ENCODE data around the gene ZNF710. TPM values are rescaled to one million over a fixed set of nuclear protein-coding genes. Genes with fewer than 3 reads are reported as not detected.
"Not testable (repeated sequence)": the region's sequence is repeated elsewhere in the genome, so short reads cannot be mapped to it uniquely, and the experiment has no call there.

The ZNF710 gene
- total RNA-seq, 1 donor = 9.1 TPM

DNA sequence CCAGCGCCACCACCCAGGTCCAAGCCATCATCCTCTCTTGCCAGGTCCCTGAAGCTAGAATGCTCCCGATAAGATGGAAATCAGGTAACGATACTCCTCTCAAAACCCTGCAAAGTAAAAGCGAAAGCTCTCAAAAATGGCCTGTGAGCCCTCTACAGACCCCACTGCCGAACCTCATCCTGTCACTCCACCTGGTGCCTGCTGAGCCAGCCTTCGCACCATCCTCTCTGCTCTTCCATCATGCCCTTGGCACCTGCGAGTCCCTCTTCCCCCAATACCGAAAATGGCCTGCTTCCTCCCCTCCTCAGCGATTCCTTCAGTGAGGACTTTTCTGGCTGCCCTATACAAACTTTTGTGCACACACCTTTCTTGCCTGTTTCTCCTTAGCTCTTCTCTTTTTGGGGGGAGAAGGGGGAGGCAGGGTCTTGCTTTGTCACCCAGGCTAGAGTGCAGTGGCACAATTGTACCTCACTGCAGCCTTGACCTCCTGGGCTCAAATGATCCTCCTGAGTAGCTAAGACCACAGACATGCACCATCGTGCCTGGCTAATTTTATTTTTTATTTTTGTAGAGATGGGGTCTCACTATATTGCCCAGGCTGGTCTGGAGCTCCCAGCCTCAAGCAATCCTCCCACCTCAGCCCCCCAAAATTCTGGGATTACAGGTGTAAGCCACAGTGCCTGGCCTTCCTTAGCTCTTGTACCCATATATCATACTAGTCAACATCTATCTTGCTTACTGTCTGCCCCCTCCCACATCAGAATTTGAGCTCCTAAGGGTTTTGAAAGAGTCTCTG is 98.1 kb downstream of the ZNF710 start:
- H3K4me1 ChIP-seq (ENCODE audit: insufficient read depth, low read length) = peaks cover 72% of the 10 kb centered on the region
- H3K27me3 ChIP-seq (ENCODE audit: insufficient read depth, low read length) = no peaks in the 10 kb centered on the region
- H3K9me3 ChIP-seq (ENCODE audit: low read depth, low read length) = no peaks in the 10 kb centered on the region
- no peak overlapping the region for H3K4me3 ChIP-seq (ENCODE audit: low read length)

DNA sequence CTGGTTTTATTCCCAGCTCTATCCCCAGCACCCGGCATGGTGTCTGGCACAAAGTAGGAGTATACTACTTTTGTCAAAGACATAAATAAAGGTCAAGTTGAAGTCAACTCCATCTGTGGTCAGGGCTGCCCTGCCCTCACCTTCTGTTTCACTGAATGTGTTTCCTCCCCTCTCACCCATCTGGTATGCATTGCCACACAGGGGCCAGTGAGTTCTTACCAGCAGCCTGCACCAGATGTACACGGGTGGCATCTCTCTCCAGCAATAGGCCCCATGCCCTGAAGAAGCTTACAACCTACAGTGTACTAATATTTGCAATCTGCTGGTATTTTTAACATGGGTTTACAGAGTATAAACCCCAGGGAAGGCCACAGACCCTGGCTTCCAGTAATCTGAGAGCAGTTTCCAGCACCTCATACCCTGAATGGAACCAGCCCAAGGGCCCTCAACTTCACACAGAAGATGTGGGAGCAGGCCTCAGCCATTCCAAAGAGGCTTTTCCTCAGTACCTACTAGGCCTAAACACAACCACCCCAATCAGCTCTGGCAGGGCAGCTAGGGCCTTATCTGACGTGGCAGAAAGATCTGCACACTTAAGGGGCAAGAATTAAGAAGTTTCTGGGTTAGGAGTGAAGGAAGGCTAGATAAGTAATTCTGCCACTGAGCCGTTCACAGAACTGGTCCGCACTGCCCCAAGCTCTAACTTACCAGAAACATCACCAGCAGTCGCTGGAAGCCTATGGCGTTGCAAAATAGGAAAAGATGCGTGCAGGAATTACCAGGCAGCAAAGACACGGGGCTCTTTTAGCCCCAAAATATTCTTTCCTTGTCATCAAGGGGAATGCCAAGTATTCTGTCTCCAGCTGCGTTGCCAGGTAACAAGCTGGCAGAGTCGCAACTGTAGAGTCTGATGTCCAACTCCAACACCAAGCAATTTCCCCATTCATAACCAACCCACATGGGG is 99.0 kb downstream of the ZNF710 start:
- Histone ChIP-seq H3K9me3 (ENCODE audit: low read depth, low read length) (no peaks in the 10 kb centered on the region), H3K27me3 (ENCODE audit: insufficient read depth, low read length) (no peaks in the 10 kb centered on the region), H3K4me1 (ENCODE audit: insufficient read depth, low read length) (peaks cover 67% of the 10 kb centered on the region), H3K4me3 (ENCODE audit: low read length) (no peak overlapping the region)

DNA sequence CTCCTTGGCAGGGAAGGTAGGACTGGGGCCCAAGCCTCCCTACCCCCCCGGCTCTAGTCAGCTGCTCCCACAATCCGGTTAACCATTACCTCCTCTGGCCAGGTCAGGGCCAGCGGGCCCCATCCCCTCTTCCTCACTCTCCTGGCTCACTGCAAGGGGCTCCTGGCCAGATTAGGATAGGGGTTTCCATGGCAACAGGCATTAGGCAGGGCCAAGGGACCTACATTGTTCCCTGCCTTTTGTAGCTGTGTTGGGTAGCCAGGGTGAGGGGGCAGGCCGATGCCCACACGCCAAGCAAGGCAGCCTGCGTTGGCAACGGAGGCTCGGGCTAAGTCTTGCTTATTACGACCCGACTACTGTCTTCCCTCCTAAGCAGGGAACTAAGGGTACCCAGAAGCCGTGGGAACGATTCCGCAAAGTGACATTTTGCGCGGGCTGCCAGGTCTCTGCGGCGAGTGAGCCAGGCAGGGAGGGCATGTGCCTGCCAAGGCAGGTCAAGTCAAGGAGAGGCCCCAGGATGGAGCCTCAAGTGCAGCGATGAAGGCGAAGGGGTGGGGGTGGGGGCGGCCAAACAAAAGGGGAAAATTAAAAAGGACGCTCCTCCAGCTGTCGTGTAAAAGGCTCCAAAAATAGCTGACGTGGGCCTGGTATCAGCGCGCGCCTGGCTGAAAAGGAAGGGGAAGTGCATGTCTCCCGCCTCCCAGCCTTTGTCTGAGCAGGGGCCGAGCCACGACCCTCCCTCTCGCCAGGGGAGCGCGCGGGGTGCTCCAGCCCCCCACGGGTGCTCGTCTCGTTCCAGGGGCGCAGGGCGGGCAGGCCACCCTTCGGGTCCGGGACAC is 100.2 kb downstream of the ZNF710 start:
- Histone ChIP-seq H3K9me3 (ENCODE audit: low read depth, low read length) (no peaks in the 10 kb centered on the region), H3K27me3 (ENCODE audit: insufficient read depth, low read length) (no peaks in the 10 kb centered on the region), H3K4me1 (ENCODE audit: insufficient read depth, low read length) (peaks cover 55% of the 10 kb centered on the region), H3K4me3 (ENCODE audit: low read length) (peak overlapping the region; percentile 78)

DNA sequence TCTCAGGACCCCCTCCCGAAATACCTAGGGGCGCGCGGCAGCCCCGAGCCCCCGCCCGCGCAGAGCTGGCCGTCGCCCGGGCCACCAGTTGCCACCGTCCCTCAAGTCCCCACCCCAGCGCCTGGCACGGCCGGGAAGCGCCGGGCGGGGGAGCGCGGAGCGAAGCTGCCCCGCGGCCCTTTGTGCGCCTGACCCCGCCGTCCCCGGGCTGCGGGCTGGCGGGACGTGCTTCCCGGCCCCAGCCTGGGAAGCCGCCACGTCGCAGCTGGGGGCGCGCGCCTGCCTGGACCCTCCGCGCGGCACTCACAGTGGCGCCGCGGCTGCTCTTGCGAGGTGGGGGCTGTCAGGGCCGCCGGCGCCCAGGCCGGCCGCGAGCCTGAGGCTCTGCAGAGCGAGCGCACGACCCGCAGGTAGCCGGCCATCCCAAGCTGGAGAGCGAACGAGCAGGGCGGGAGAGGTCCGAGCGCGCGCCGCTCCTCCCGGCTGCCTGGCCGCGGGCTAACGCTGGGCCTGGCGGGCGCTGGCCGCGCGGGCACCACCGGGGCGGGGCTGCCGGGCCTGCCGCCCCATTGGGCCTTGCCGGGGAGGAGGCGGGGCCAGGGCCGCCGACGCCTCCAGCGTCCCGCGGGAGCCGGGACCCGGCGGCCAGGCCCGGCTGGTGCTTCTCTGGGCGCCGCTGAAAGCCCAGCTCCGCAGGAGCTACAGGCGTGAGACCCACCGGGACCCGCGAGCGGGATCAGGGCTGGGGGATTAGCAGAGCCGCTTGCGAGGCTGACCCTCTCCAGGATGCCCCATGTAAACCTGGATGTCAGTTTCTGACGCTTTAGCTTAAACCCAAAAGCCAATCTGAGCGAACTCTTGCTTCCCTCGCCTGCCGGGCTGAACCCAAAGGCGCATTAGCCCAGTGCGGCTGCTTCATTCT is 101.1 kb downstream of the ZNF710 start, which contains the start of gene IDH2:
Gene IDH2 (minus strand): TSS at position 500 of the 922 bp plus-strand sequence. CDS start 78 bp downstream, at position 422.
- peak within 1 kb of the TSS; percentile 78 for H3K4me3 ChIP-seq (ENCODE audit: low read length)
- no peaks in the 10 kb centered on the region for H3K27me3 ChIP-seq (ENCODE audit: insufficient read depth, low read length)
- peaks cover 50% of the 10 kb centered on the region for H3K4me1 ChIP-seq (ENCODE audit: insufficient read depth, low read length)
- H3K9me3 ChIP-seq (ENCODE audit: low read depth, low read length) = no peaks in the 10 kb centered on the region

DNA sequence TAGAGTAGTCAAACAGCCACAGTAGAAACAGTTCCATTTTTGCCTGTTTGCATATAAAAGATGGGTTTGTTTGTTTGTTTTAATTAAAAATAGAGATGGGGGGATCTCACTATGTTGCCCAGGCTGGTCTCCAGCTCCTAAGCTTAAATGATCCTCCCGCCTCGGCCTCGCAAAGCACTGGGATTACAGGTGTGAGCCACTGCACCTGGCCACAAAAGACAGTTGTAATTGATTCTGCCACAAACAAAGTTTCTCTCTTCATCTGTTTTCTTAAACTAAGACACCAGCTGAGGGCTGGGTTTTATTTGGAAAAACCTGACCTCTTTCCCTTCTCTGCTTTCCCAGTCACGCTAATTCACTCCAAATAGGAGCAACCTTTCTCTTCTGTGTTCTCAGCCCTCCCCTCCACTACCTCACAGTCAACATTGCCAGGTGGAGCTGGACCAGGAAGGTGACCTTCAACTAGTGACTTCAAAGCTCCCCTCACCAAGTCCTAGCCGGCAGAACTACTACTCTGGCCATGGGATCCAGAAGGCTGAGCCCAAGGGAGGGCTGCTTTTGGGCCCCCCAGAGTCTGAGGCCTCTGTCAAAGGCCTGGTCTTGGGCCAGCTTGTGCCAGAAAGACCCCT is 102.7 kb downstream of the ZNF710 start:
- H3K9me3 ChIP-seq (ENCODE audit: low read depth, low read length) = no peaks in the 10 kb centered on the region
- H3K27me3 ChIP-seq (ENCODE audit: insufficient read depth, low read length) = no peaks in the 10 kb centered on the region
- H3K4me1 ChIP-seq (ENCODE audit: insufficient read depth, low read length) = peaks cover 35% of the 10 kb centered on the region
- H3K4me3 ChIP-seq (ENCODE audit: low read length) = no peak overlapping the region

DNA sequence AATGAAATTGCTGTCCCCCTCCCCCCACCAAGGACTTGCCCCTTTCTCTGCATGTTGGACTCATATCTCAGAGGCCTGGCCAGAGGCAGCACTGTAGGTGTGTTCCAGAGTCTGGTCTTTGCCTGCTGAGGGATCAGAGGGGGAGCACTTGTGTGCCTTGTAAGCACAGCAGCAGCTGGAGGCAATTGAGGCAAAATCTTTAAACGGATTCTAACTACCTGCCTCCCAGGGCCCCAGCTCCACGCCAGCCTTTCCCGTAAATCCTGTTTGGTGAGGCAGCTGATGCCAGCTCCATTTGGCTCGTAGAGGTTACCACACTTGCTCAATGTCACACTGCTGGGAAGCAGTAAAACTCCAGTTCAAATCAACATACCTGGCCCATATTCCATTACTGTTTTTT is 103.4 kb downstream of the ZNF710 start:
- H3K9me3 ChIP-seq (ENCODE audit: low read depth, low read length) = no peaks in the 10 kb centered on the region
- H3K27me3 ChIP-seq (ENCODE audit: insufficient read depth, low read length) = no peaks in the 10 kb centered on the region
- H3K4me1 ChIP-seq (ENCODE audit: insufficient read depth, low read length) = peaks cover 27% of the 10 kb centered on the region
- H3K4me3 ChIP-seq (ENCODE audit: low read length) = no peak overlapping the region

DNA sequence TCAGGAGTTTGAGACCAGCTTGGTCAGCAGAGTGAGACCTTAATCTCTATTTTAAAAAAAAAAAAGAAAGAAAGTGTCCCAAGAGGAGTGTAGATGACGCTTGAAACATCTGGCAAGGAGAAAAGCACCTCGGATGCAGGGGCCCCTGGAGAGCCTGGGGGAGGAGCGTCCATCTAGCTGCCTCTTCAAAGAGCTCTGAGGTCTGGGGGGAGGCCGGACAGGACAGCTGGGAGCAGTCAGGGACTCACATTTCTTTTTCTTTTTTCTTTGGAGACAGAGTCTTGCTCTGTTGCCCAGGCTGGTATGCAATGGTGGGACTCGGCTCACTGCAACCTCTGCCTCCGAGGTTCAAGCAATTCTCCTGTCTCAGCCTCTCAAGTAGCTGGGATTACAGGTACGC is 104.4 kb downstream of the ZNF710 start:
- H3K4me3 ChIP-seq (ENCODE audit: low read length) = no peak overlapping the region
- H3K9me3 ChIP-seq (ENCODE audit: low read depth, low read length) = no peaks in the 10 kb centered on the region
- H3K27me3 ChIP-seq (ENCODE audit: insufficient read depth, low read length) = no peaks in the 10 kb centered on the region
- H3K4me1 ChIP-seq (ENCODE audit: insufficient read depth, low read length) = peaks cover 18% of the 10 kb centered on the region

DNA sequence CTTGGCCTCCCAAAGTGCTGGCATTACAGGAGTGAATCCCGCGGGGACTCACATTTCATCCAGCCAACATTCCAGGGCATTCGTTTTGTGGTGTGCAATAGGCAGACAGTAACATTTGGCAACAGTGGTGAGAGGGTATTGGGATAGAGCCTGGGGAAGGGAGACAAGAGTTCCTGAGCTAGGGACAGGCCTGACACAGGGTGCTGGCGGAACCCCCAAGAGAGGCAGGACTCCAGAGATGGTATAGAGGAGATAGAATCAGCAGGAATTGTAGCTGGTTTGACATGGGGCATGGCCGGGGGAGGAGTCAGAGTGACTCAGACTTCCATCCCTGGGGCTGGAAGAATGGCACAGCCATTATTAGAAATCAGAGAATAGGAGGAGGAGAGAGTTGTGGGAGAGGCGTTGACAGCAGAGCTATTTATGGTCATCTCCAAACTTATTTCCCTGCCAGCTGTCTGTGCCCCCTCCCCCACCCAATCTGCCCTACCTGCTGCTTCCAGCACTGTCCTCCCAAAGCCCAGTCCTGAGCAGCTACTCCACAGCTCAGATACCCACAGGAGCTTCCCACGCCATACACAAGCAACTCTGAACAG is 105.5 kb downstream of the ZNF710 start:
- Histone ChIP-seq H3K9me3 (ENCODE audit: low read depth, low read length) (no peaks in the 10 kb centered on the region), H3K4me3 (ENCODE audit: low read length) (no peak overlapping the region), H3K27me3 (ENCODE audit: insufficient read depth, low read length) (no peaks in the 10 kb centered on the region), H3K4me1 (ENCODE audit: insufficient read depth, low read length) (peaks cover 7% of the 10 kb centered on the region)

DNA sequence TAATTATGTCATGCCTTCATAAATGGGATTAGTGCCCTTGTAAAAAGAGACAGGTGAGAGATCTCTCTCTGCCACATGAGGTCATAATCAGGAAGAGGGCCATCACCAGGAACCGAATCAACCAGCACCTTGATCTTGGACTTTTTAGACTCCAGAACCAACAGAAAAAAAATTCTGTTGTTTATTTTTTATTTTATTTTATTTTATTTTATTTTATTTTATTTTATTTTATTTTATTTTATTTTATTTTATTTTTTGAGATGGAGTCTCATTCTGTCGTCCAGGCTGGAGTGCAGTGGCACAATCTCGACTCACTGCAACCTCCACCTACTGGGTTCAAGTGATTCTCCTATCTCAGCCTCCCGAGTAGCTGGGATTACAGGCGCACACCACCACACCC is 106.9 kb downstream of the ZNF710 start:
- not testable (repeated sequence) for H3K4me1 ChIP-seq (ENCODE audit: insufficient read depth, low read length); H3K4me3 ChIP-seq (ENCODE audit: low read length); H3K9me3 ChIP-seq (ENCODE audit: low read depth, low read length); H3K27me3 ChIP-seq (ENCODE audit: insufficient read depth, low read length)

DNA sequence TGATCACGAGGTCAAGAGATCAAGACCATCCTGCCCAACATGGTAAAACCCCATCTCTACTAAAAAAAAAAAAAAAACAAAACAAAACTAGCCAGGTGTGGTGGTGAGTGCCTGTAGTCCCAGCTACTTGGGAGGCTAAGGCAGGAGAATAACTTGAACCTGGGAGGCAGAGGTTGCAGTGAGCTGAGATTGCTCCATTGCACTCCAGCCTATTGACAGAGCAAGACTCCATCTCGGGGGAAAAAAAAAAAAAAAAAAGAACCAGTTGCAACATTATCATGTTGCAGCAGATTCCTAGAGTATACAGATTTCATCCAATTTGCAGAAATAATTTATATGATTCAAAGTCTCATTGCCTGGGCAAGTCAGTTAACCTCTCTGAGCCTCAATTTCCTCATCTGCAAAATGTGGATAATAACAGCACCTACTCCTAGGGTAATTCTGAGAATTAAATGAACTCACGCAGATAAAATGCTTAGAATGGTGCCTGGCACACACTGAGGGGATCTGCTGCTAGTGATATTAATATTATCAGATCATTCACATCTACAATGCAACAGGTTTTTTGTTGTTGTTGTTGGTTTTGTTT is 108.1 kb downstream of the ZNF710 start:
- not testable (repeated sequence) for H3K9me3 ChIP-seq (ENCODE audit: low read depth, low read length); H3K4me3 ChIP-seq (ENCODE audit: low read length); H3K4me1 ChIP-seq (ENCODE audit: insufficient read depth, low read length); H3K27me3 ChIP-seq (ENCODE audit: insufficient read depth, low read length)

DNA sequence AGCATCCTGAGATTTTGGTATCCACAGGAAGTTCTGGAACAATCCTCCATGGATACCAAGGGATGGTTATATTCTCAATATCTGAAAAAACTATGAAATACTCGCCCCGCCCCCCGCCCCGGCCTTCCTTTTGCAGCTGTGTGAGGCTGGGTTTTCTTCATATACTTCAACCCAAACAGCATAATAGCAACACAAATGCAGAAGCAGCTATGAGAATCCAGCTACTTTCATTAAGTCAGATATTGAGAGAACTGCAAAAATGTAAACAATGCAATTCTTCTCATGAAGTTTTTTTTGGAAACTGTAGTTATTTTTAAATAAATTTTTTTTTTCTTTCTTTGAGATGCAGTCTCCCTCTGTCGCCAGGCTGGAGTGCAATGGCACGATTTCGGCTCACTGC is 112.0 kb downstream of the ZNF710 start:
- H3K27me3 ChIP-seq (ENCODE audit: insufficient read depth, low read length) = no peaks in the 10 kb centered on the region
- no peaks in the 10 kb centered on the region for H3K4me1 ChIP-seq (ENCODE audit: insufficient read depth, low read length)
- no peak overlapping the region for H3K4me3 ChIP-seq (ENCODE audit: low read length)

DNA sequence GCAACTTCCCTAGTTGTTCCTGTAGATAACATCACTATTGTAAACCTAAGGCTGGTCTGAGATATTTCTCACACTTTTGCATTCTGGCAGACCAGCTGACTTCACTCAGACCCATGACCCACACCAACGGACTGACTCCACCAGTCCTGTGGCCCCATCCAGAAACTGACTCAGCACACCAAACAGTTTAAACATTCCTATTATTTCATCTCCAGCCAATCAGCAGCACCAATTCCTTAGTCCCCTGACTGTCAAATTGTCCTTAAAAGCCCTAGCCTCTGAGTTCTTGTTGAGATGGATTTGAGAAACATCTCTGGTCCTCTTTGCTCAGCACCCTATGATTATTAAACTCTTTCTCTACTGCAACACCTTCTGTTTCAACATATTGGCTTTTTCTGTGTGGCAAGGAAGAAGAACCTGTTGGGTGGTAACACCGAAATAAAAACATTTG is 113.4 kb downstream of the ZNF710 start:
- H3K4me3 ChIP-seq (ENCODE audit: low read length) = no peak overlapping the region
- H3K27me3 ChIP-seq (ENCODE audit: insufficient read depth, low read length) = no peaks in the 10 kb centered on the region
- peaks cover 16% of the 10 kb centered on the region for H3K9me3 ChIP-seq (ENCODE audit: low read depth, low read length)
- no peaks in the 10 kb centered on the region for H3K4me1 ChIP-seq (ENCODE audit: insufficient read depth, low read length)

More for the DNA sequence above, 112.0 kb downstream of the ZNF710 start:
- H3K9me3 ChIP-seq (ENCODE audit: low read depth, low read length) = peaks cover 16% of the 10 kb centered on the region

DNA sequence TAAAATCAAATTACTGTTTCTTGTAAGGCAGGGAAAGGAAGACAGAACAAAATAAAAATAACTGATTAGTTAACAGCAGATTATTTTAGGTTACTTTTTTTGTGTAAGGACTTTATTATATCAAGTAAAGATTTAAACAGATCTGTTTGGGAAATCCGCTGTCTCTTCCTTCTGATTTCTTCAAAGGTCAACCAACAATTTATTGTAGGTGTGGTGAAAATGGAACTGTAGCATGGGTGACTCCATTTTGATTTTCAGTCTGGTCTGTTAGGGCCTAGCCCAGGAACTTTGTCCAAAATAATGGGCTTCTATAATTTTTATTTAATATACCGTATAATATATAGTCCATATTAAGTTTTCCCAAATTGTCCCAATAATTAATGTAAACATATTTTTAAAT is 114.7 kb downstream of the ZNF710 start:
- no peaks in the 10 kb centered on the region for H3K4me1 ChIP-seq (ENCODE audit: insufficient read depth, low read length)
- H3K27me3 ChIP-seq (ENCODE audit: insufficient read depth, low read length) = no peaks in the 10 kb centered on the region
- peaks cover 16% of the 10 kb centered on the region for H3K9me3 ChIP-seq (ENCODE audit: low read depth, low read length)
- no peak overlapping the region for H3K4me3 ChIP-seq (ENCODE audit: low read length)
